Forelimb muscle (tissue), 1 donor: ENCODE results near the gene ZNF121. TPM values are rescaled to one million over a fixed set of nuclear protein-coding genes. Genes with fewer than 3 reads are reported as not detected.

ENCODE experiments used
- DNase-seq: peaks from one replicate; pipeline ENCODE4 v3.0.0-alpha.2; 2013; ENCODE audit warnings: low read depth
- polyA plus RNA-seq: library from polyadenylated mRNA; unstranded; fragments of 120-200 nt; gene quantifications from one replicate; pipeline ENCODE4 v1.2.1, GENCODE V29; 2013; ENCODE audit not compliant: insufficient read length

Gene ZNF121
- polyA plus RNA-seq, 1 donor: 9.9 TPM

DNA sequence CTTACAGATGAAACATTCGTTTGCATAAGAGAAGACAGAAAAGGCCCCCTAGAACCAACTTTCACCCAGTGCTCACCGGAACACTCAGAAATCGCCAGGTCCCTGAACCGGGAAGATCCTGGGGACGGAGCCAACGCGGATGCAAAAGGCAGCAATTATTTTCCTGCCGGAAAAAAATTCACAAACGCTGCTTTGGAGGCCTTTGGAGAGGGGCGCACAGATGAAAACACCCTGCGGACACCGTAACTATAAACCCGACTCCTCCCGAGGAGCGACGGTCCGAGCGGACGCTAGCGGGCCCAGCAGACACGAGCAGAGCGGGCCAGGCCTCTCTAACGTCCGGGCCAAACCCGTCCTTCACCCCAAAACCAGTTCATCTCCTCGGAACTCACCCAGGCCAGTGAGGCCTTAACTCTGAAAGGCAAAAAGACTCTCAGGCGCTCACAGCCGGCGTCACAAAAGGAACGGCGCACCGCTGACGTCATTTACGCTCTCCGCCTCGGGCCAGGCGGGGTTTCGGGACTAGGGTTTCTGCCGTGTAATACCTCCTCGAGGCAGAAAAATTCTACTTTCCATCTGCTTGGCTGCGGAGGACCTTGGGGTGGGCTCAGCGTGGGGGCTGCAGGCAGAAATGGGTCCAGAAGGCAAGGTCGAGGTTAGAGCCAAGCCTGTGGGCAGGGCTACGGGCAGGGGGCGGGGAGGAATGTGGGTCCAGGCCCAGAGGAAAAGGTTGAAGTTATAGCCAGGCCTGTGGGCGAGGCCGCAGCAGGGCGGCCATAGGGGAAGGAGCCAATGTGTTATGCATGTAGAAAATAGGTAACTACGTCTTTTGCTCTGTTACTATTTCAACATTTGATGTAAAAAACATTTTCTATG lies 45.9 kb downstream of the ZNF121 start, which contains the start of gene ZNF426:
Gene ZNF426, minus strand, starts transcription at position 463 of the 876 bp plus-strand sequence. CDS start 2,413 bp downstream, outside the sequence.
- peak; percentile 80 for DNase-seq

DNA sequence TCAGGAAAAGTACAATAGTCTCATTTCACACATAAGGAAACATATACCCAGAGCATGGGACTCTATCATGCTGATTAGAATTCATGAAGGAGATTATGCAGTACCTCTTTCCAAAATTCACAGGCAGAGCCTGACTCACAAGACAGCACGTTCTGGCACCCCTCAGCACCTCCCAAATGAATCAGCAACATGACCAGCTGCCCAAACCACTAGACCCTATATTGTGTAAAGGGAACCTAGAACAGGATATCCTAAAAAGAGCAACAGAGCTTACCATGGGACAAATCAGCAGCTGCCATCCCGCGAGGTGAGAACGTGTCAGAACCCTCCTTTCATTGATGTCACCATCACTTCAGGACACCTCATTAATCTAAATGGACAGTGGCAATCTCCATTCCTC lies 48.4 kb downstream of the ZNF121 start:
- no peak for DNase-seq

DNA sequence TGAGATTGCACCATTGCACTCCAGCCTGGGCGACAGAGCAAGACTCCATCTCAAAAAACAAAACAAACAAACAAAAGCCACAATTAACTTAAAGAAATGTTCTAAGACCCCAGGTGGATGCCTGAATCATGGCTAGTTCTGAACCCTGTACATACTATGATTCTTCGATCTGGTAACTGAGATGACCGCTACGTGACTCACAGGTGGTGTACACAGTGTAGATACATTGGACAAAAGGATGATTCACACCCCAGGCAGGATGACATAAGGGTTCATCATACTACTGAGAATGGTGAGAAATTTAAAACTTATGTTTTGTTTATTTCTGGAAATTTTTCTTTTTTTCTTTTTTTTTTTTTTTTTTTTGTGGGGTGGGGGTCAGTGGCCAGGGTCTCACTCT lies 52.4 kb downstream of the ZNF121 start:
- no peak for DNase-seq

DNA sequence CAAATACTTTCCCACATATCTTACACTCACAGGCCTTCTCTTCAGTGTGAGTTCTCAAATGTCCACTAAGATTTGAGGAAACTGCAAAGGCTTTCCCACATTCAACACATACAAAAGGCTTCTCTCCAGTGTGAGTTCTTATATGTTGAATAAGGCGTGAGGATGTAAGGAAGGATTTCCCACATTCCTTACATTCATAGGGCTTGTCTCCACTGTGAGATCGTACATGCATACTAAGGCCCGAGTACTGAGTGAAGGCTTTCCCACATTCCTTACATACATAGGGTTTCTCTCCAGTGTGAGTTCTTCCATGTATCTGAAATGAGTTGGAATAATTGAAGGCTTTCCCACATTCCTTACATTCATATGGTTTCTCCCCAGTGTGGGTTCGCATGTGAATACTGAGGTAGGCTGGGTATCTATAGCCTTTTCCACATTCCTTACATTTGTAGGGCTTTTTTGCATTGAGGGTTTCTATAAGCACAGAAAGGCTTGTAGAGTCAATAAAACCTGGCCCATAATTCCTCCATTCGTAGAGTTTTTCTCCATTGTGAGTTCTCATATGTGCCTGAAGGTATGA lies 55.5 kb downstream of the ZNF121 start:
- no peak for DNase-seq

DNA sequence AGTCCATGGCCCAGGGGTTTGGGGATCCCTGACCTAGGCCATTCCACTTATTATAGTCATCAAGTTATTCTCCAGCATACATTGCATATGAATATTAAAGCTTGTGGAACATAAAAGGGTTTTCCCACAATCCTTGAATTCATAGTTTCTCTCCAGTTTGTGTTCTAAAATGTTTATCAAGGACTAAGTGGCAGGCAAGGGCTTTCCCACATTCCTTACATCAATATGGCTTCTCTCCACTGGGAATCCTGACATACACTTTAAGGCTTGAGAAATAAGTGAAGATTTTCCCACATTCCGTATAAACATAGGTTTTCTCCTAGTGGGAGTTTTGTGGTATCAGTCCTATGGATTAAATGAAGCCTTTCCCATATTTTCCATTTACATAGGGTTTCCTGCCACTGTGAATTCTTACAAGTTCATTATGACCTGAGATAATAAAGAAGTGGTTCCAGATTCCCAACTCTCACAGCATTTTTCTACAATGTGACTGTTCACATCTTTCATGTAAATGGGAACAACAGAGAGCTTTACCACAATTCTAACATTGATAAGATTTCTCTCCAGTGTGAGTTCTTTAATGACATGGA lies 60.3 kb downstream of the ZNF121 start:
- no peak for DNase-seq

Other genes starting within 250 kb of the ZNF121 start
- 5.5 TPM for gene ZNF177, start 221.5 kb downstream of the ZNF121 start, polyA plus RNA-seq
- gene ZNF266, start 148.9 kb downstream of the ZNF121 start, polyA plus RNA-seq: 21.7 TPM
- 0.09 TPM for gene ZNF560, start 85.9 kb downstream of the ZNF121 start, polyA plus RNA-seq
- 10.9 TPM for gene ZNF426, start 45.9 kb downstream of the ZNF121 start, polyA plus RNA-seq
- gene ZNF561, start 36.7 kb upstream of the ZNF121 start, polyA plus RNA-seq: 30.2 TPM
- gene ZNF562, start 90.6 kb upstream of the ZNF121 start, polyA plus RNA-seq: 16.2 TPM
- gene ZNF846, start 184.2 kb upstream of the ZNF121 start, polyA plus RNA-seq: 11.8 TPM
- 27.2 TPM for gene FBXL12, start 234.6 kb upstream of the ZNF121 start, polyA plus RNA-seq
- 164 TPM for gene UBL5, start 243.4 kb upstream of the ZNF121 start, polyA plus RNA-seq